Measurements from ENCODE around the gene LAMA2. TPM values are rescaled to one million over a fixed set of nuclear protein-coding genes. Genes with fewer than 3 reads are reported as not detected.

The LAMA2 gene
- total and polyA plus RNA-seq, 10 donors = 0.83 to 66.6 (median 18.8) TPM

DNA sequence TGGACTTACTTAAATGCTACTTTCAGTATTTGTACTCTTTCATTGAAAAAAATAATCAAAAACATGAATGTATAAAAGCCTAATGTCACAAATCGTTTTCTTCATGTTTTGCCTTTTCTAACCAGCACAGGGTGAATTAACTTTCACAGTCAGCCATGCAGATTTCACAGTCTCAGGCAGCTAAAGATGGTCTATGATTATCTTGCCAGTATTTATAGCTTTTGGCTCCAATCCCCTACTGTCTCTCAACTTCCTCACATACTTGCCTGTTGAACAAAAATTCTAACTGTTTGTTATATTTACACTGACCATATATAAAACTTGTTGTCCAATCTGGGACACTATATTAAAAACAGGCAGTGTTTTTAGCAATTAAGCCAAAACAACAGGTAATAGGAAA lies 468.9 kb downstream of the LAMA2 start:
- Histone ChIP-seq H3K4me1 (no peaks in the 10 kb centered on the region), H3K36me3 (no peaks in the 10 kb centered on the region), H3K9me3 (no peaks in the 10 kb centered on the region), H3K4me3 (no peak overlapping the region), H3K27me3 (replicated peaks in 1 of 7) (no peaks in the 10 kb centered on the region), H3K27ac (no peak overlapping the region)
- intact Hi-C loops (cut with DNase I; ENCODE audit: low total_unique reads) = no loop called here
- DNase-seq = no peak
- 45 to 68% (median 58%) methylated on average over 1 of the region's 1 CpG for WGBS, 5 donors
- no peak for TF ChIP-seq POLR2AphosphoS5 (IDR thresholded peaks at IDR 0.05)
- TF ChIP-seq, protein P1, sequence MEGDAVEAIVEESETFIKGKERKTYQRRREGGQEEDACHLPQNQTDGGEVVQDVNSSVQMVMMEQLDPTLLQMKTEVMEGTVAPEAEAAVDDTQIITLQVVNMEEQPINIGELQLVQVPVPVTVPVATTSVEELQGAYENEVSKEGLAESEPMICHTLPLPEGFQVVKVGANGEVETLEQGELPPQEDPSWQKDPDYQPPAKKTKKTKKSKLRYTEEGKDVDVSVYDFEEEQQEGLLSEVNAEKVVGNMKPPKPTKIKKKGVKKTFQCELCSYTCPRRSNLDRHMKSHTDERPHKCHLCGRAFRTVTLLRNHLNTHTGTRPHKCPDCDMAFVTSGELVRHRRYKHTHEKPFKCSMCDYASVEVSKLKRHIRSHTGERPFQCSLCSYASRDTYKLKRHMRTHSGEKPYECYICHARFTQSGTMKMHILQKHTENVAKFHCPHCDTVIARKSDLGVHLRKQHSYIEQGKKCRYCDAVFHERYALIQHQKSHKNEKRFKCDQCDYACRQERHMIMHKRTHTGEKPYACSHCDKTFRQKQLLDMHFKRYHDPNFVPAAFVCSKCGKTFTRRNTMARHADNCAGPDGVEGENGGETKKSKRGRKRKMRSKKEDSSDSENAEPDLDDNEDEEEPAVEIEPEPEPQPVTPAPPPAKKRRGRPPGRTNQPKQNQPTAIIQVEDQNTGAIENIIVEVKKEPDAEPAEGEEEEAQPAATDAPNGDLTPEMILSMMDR (IDR thresholded peaks at IDR 0.05 in 8 of 11, conservative IDR thresholded peaks at IDR 0.05 in 3 of 11) = no peak
- TF ChIP-seq POLR2A (IDR thresholded peaks at IDR 0.05) = no peak

DNA sequence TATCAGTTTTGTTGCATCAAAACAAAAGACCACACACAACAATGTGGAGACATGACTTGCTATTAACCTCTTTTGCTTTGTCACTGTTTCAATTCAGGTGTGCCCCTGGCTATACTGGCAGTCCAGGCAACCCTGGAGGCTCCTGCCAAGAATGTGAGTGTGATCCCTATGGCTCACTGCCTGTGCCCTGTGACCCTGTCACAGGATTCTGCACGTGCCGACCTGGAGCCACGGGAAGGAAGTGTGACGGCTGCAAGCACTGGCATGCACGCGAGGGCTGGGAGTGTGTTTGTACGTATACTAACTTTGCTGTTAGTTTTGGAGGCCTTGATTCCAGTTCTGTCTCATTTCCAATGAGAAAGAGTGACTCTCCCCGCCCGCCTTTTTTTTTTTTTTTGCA lies 470.1 kb downstream of the LAMA2 start:
- DNase-seq = peak; percentile 72
- TF ChIP-seq, protein P1 (IDR thresholded peaks at IDR 0.05 in 8 of 11, conservative IDR thresholded peaks at IDR 0.05 in 3 of 11) = no peak
- TF ChIP-seq POLR2AphosphoS5 (IDR thresholded peaks at IDR 0.05) = peak; percentile 45 to 76 (median 64)
- Histone ChIP-seq H3K4me3 (no peak overlapping the region), H3K36me3 (no peaks in the 10 kb centered on the region), H3K27ac (no peak overlapping the region), H3K9me3 (no peaks in the 10 kb centered on the region), H3K4me1 (no peaks in the 10 kb centered on the region), H3K27me3 (replicated peaks in 1 of 7) (no peaks in the 10 kb centered on the region)
- intact Hi-C loops (cut with DNase I; ENCODE audit: low total_unique reads) = no loop called here
- WGBS, 5 donors = 52 to 66% (median 65%) methylated on average over 9 of the region's 9 CpGs

DNA sequence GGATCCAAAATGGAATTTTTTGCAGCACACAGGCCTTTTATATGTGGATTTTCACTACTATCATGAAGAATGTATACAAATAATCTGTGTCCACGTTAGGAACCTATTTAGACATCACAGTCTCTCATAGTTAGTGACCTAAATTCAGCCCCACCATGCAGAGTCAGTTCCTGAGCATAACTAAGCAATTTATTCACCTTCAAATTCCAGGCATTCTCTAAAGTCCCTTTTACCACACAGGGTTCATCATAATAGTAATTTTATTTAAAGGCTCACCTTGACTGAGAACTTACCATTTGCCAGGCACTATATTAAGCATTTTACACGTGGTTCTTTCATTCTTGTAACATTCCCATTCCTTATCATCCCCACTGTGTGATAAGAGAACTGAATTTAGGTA lies 473.2 kb downstream of the LAMA2 start:
- 40 to 60% (median 48%) methylated on average over 2 of the region's 2 CpGs for WGBS, 5 donors
- Histone ChIP-seq H3K36me3 (no peaks in the 10 kb centered on the region), H3K9me3 (no peaks in the 10 kb centered on the region), H3K27me3 (replicated peaks in 1 of 7) (no peaks in the 10 kb centered on the region), H3K27ac (no peak overlapping the region), H3K4me1 (no peaks in the 10 kb centered on the region), H3K4me3 (no peak overlapping the region)
- TF ChIP-seq POLR2AphosphoS5 (IDR thresholded peaks at IDR 0.05) (no peak), POLR2A (IDR thresholded peaks at IDR 0.05) (no peak)
- TF ChIP-seq, protein P1 (IDR thresholded peaks at IDR 0.05 in 8 of 11, conservative IDR thresholded peaks at IDR 0.05 in 3 of 11) = no peak
- intact Hi-C loops (cut with DNase I; ENCODE audit: low total_unique reads) = no loop called here
- no peak for DNase-seq

DNA sequence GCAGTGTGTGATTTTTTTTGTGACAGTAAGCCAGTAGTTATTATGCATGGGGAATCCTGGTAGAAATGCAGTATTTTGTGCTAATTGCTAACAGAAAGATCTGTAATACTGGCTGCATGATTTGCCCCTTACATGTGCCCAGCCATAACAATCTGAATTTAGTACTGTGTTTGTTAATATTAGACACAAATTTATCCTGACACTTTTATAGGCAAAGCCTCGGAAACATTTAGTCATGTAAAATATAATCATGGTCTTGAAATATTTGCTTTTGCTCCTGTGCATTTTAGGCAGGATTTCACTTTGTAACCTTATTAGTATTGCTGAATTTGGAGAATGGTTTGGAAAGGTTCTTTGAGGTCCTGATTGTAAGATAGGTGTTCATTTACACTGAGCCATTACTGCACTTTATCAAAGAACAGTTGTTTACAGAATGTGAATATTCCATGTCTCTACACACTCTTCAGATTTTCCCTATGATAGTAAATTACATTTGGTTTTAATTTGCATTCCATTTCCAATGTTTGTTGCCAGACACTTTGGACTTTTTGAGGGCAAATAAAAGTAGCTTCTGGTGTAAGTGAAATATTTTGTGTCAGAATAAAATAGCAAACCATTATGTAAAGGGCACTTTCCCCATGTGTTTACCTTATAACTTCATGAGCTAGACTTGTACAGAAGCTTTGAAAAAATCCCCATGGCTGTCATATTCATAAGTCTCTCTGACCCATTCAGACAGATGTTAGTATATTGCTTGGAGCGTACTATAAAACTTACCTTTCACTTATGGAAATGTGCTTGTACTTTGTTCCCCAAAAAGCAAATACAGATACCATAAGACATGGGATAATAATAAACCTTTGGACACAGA lies 477.1 kb downstream of the LAMA2 start:
- TF ChIP-seq, protein P1 (IDR thresholded peaks at IDR 0.05 in 8 of 11, conservative IDR thresholded peaks at IDR 0.05 in 3 of 11) = no peak
- WGBS, 5 donors = 86 to 95% (median 89%) methylated on average over 2 of the region's 2 CpGs
- intact Hi-C loops (cut with DNase I; ENCODE audit: low total_unique reads) = no loop called here

More for the DNA sequence above, 477.1 kb downstream of the LAMA2 start:
- H3K36me3 ChIP-seq = no peaks in the 10 kb centered on the region
- no peaks in the 10 kb centered on the region for H3K9me3 ChIP-seq
- H3K27me3 ChIP-seq (replicated peaks in 1 of 7) = no peaks in the 10 kb centered on the region
- H3K4me1 ChIP-seq = no peaks in the 10 kb centered on the region
- no peak overlapping the region for H3K4me3 ChIP-seq
- H3K27ac ChIP-seq = no peak overlapping the region
- no peak for DNase-seq

All from spleen (tissue), 11 donors.